Hematopoietic multipotent progenitor cell treated with erythropoietin and hydrocortisone succinate and interleukin-3 and kit ligand, for 15 days (in vitro differentiated cells): ENCODE data around the gene PPP1R14D.

ENCODE experiments used
- DNase-seq: peaks from one replicate; pipeline ENCODE4 v3.0.0-alpha.2; 2015; ENCODE audit warnings: low spot score

PPP1R14D gene

DNA sequence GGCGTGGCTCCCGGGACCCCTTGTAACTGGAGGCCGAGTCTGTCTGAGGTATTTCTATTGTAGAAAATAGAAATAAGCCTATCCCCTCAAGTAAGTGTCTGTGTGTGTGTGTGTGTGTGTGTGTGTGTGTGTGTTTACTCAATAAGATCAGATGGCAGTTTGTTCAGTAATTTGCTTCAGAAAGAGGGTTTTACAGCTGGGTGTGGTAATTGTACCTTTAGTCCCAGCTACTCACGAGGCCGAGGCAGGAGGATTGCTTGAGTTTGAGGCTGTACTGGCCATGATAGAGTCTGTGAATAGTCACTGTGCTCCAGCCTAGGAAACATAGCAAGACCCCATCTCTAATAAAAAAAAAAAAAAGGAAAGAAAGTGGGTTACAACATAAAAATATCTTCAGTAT, 24.0 kb upstream of the PPP1R14D start:
- no peak for DNase-seq

DNA sequence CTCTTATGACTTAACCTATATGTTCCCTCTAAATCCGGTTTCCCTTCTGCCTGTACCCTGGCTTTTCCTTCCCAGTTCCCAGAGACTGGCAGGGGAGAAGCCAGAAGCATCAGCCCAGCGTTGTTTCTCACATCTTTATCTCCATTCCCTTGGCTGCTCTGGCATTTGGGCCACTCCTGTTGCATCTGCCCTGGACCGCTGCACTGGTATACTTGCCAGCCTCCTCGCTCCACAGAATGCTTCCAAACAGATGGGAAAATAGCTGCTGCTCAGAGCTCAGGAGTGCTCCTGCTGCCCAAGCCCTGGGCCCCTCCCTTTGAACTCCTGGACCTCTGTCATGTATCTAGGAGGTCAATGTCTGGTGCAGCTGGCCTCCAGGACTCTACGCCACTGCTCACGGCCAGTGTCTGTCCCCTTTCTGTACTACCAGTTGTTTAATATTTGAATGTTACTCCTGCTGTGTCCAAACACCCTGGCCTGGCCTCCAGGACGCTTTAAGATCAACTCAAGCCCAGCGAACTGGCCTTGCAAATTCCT, 22.1 kb upstream of the PPP1R14D start:
- DNase-seq: no peak

DNA sequence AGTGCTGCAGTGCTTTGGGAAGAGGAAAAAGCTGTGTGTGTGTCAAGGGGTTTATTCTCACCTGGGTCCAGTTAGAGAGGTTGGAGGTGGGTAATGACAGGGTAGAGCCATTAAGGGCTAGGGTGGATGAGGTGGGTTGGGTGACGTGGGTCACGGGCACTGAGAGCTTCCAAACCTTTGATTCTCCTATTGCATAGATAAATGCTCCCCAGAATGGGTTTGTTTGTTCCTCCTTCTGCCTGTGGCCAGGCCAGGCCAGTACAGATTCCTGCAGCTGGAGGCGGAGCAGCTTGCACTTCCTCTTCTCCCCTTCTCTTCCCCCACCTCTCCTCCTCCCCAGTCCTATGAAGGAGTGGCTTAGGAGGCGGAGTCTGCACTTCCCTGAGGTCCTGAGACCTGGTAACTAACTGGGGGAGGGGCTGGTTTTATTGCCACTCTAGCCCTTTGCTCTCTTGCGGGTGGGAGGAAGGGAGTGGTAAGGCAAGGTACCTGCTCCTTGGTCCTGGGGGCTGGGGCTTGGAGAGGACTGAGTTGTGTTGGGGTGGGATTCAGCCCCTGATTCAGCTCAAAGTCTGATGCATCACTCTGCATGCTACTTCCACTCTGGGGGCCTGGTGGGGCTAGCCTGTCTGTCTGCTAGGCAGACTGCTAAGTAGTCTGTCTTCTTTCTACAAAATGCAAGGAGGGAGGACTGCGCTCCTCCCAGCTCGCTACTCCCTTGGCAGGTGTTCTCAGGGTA, 18.9 kb upstream of the PPP1R14D start:
- DNase-seq: no peak

DNA sequence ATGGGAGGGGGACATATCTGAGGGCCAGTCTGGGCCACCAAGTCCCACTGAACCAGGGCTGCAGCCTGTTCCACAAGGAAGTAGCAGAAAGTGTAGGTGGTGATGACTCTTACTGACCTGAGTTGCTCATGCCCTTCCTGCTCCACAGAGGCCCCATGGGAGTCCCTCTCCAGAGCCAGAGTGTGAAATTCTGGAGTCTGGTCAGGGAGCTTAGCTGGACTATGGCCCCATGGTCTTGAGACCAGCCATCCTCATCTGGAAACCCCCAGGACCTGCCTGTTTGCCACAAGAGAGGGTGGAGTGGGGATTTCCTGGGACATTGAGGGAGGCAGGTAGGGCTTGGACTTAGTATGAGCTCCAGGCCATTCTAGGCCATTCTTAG, 18.3 kb upstream of the PPP1R14D start:
- DNase-seq: no peak

DNA sequence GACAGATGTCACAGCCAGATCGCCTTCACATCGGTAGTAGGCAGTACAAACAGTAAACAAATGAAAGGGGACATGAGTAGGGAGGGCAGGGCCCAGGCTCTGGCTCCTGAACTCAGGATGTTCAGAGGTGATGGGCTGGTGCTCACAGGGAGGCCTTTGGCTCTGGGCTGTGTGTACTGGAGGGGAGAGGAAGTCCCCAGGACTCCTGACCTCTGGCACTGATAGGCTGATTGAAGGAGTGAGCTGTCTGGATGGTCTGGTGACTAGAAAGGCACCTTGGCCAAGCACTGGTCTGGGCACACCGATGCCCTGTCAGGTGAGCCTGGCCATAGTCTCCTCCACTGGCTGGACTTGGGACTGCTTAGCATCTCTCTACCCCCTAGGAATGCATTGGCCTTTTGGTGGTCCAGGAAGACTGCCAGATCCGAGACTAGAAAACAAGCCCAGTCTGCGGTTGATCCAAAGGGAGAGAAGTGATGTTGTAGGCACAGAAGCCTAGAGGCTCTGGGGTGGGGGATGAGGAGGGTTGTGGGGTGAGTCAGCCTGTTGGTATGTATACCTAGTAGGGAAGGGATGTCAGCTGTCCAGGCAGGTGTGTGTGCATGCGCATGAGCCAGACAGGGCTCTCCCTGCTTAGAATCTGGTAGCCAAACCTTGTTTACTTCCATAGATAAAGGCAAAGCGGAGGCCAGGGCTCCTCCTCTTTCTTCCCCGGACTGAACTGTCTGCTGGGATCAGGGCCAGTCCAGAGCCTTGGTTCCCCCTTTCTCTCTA, 17.2 kb upstream of the PPP1R14D start:
- DNase-seq: no peak

DNA sequence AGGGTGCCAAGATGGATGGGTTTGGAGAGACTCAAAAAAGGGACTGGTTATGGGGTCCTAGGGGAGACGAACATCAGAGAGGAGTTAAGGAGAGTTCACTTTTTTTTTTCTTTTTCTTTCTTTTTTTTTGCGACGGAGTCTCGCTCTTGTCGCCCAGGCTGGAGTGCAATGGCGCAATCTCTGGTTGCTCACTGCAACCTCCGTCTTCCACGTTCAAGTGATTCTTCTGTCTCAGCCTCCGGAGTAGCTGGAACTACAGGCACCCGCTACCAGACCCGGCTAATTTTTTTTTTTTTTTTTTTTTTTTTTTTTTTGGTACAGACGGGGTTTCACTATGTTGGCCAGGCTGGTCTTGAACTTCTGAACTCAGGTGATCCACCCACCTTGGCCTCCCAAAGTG, 16.5 kb upstream of the PPP1R14D start:
- no peak for DNase-seq

DNA sequence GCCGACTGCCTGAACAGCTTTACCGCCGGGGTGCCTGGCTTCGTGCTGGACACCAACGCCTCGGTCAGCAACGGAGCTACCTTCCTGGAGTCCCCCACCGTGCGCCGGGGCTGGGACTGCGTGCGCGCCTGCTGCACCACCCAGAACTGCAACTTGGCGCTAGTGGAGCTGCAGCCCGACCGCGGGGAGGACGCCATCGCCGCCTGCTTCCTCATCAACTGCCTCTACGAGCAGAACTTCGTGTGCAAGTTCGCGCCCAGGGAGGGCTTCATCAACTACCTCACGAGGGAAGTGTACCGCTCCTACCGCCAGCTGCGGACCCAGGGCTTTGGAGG, 16.2 kb upstream of the PPP1R14D start:
- no peak for DNase-seq

DNA sequence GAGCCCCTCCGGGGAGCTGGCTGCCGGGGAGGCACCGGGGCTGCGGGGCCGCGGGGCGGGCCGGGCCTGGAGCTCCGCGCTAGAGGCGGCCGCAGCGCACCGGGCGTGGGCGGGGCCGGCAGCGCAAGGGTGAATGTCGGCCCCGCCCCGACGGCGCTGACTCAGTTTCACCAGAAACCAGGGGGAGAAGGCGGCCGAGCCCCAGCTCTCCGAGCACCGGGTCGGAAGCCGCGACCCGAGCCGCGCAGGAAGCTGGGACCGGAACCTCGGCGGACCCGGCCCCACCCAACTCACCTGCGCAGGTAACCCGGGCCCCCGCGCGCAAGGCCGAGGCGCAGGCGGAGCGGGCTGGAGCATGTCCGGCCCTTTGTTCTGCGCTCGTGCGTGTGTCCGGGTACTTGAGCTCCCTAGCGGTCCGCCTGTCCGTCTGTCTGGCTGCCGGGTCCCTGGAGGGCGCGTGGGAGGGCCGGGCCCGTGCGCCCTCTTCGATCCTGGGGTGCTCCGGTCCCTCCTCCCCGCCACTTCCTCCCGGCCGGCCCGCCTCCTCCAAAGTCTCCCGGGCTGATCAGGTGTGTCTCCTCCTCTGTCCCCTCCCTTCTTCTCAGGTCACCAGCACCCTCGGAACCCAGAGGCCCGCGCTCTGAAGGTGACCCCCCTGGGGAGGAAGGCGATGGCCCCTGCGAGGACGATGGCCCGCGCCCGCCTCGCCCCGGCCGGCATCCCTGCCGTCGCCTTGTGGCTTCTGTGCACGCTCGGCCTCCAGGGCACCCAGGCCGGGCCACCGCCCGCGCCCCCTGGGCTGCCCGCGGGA, 15.6 kb upstream of the PPP1R14D start, which contains the start of gene SPINT1:
TSS of gene SPINT1 (plus strand) at position 164 of the 811 bp plus-strand sequence. CDS start at position 671, 507 bp downstream.
- DNase-seq: no peak

DNA sequence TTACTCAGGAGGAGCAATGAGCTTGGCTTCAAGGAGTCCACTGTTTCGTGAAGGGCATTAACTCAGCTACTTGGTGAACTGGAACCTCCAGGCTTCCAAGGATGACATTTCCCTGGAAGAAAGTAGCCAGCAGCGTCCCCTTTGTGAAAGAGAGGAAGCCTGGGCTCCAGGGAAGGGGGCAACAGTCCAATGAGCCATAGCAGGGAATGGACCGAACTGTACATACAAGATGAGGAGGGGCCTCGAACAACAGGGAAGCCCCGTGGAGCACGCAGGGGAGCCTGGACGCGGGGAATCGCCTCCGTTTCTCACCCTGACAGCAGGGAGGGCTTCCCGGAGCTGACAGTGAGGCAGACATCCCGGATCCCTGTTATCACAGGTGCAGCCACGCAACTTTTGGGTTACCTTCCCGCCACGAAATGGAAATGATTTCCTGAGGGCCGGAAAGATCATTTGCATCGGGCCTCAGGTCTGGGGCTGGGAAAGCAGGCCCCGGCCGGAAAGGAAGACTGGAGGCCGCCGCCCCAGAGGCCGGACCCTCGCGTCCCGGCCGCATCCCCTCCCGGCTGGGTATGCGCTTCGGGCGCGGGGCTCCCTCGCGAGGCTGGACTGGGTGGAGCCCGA, 14.9 kb upstream of the PPP1R14D start:
- DNase-seq: no peak

DNA sequence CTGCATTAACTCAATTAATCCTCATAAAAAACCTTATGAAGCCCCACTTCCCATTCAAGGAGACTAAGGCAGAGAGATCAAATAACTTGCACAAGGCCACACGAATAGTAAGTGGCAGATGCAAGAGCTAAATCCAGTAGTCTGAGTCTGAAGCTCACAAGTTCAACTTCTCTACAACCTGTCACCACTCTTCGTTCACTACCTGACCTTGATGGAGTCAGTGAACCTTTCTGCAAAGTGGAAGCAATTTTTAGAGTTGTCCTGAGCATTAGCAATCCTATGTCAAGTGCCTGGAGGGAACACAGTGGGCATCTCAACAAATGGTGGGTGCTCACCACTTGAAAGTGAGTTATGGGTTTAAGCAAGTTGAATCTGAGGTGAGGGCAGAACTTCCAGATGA, 13.2 kb upstream of the PPP1R14D start:
- no peak for DNase-seq

DNA sequence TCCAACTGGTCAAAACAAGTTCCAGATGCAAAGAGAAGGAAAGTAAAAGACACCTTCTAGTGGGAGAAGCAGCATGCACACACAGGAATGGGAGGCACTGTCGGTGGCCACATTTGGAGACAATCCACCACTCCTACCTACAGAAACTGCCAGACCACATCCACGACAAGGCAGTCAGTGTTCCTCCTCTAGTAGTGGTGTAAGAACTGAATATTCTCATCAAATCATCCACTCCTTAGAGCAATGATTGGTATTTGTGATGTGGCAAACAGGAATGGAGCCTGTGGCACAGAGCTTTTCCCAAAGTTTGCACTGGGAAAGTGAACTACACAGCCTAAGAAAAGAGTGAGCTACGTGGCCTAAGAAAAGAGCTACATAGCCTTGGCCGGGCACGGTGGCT, 10.2 kb upstream of the PPP1R14D start:
- DNase-seq: no peak

DNA sequence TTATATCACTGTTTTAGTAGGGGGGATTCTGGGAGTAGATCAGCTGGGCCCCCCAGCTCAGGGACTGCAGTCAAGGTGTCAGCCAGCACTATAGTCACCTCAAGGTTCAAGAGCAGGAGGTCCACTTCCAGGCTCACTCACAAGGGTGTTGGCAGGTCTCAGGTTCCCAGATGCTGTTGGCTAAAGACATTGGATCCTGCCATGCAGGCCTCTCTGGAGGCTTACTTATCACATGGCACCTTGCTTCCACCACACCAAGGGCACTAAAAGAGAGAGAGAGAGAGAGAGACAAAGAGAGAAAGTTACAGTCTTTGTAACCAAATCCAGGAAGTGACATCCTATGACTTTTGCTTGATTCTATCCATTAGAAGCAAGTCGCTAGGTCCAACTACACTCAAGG, 7.5 kb upstream of the PPP1R14D start:
- no peak for DNase-seq

DNA sequence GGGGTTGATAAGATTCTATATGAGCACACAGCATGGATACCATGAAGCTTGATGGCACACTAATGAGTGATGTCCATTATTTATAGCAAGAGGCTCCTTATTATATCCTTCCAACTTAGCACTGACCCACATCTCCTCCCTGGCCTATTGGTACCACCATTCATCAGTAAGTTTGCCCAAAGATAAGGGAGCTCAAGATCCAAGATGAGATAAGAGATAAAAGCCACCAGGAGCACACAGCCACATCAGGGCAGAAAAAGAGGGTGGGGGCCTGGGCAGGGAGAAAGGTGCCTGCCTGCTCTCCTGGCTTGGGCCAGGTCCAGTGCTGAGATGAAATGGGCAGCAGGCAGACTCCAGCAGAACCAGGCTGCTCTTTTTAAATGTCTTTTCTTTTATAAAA, 4.4 kb upstream of the PPP1R14D start:
- no peak for DNase-seq

DNA sequence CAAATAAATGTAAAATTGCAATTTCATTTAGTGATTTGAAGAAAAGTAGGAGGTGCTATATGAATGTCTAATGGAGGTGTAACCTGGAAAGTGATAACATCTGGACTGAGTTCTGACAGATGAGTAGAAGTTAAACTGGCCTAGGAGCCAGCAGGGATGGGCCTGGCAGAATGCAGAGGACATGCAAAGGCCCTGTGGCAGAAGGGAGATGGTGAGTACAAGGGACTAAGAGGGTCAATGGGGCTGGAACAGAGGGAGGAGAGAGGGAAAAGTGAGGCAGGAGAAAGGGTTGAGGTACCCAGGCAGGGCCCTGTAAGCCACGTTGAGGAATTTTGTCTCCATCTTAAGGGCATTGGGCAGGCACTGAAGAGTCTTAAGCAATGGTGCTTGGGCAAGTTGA, 3.4 kb upstream of the PPP1R14D start:
- DNase-seq: no peak

DNA sequence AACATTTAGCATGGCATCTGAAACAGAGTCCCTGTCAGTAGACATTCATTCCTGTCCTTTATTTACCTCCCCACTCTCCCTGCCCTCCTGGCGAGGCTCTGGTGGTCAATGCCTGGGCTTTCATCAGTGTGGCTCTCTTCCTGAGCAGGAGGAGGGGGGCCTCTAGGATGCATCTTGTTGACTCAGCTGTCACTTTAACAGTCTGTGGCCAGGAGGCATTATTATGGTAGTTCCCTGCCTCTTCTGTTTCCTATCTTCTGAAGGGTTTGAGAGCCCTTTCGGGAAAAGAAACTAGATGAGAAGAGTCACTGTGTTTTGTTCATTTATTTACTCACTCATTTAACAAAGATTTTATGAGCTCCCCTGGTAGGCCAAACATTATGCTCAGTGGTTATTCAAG, 2.4 kb upstream of the PPP1R14D start:
- no peak for DNase-seq

DNA sequence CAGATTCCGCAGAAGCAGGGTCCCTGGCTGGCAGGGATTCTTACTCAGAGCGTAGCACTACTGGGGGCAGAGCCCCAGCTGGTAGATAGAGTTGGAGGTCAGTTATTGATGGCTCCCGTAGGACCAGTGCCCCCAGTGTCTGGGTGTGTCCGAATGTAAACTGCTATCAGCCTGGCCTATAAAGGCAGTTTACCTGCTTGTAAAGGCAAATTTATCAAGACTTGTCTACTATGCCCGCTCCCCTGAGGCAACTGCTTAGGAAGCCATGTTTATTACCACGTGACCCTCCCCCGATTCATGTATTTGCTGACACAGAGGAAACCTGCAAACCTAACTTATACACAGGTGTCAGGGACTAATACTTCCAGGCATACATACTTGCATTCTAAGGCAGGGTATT, 607 bp upstream of the PPP1R14D start:
- no peak for DNase-seq

DNA sequence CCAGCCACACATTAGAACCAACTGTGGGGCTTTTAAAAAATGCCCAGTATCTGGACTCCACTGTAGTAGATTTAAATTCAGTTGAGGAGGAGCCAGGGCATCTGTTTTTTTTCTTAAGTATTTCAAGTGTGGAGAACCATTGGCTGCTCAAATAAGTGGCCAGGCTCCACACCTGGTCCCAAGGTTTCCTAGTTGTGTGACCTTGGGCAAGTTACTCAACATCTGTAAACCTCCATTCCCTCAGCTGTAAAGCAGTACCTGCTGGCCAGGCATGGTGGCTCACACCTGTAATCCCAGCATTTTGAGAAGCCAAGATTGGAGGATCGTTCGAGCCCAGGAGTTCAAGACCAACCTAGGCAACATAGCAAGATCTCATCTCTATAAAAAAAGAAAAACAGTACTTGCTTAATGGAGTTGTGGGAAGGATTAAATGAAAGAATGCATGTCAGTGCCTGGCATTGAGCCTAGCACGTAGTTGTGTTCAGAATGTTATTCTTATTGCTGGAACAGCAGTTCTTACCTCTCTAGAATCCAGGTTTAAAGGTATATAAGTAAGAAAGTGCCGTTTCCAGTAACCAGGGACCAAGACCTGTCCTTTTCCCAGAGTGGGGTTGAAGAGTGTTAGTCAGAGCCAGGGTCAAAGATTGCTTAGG, 2.0 kb downstream of the PPP1R14D start:
- DNase-seq: no peak

DNA sequence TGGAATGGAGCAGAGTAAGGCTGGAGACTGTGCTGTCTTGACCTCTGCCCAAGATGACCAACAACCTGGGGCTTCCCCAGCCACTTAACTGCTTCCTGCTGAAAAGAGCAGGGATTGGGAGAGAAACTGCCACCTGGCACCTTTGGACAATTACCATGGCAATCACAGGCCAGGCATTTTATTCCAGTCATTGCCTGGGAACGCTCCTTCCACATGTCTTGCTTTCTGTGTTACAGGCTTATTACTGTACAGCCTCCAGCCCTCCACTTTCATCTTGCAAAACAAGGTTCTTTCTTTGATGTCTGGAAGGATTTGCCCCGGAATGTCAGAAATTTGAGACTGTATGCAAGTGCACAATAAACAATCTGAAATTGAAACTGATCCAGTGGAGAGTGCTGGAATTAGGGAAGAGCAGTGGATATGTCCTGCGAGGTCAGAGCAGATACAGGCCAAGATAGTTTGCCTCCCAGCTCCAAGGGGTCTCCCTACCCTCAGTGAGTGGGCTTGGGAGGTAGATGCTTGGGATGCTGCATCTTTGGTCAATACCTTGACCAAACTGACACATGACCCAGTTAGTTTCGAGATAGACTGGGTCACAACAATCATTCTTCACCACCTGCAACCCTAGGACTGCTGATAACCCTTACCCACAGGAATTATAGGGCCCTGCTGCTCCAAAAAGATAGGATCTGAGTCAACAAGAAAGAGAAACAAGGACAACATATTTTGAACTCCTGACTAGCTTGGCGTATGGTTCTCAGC, 2.7 kb downstream of the PPP1R14D start:
- DNase-seq: no peak

DNA sequence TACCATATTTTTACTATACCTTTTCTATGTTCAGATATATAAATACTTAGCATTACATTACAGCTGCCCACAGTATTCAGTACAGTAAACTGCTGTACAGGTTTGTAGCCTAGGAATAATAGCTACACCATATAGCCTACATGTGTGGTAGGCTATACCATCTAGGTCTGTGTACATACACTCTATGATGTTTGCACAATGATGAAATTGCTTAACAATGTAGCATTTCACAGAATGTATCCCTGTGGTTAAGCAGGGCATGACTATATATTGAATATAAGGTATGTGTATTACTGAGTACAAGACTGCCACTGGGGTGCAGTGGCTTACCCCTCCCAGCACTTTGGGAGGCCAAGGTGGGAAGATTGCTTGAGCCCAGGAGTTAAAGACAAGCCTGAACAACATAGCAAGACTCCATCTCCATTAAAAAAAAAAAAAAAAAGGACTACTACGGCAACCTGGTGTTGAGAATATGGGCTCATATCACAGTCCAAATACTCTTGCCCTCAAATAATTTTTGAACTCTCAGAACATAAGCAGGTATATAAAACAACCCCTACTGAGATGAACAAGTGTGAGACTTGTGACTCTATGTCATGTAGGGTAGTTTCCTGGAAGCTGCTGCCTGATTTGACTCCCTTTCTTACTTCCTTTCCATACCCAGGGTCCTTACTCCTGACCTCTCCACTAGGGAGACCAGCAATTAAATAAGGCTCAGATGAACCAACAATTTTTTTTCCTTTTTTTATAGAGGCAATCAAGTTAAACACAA, 4.8 kb downstream of the PPP1R14D start:
- no peak for DNase-seq

DNA sequence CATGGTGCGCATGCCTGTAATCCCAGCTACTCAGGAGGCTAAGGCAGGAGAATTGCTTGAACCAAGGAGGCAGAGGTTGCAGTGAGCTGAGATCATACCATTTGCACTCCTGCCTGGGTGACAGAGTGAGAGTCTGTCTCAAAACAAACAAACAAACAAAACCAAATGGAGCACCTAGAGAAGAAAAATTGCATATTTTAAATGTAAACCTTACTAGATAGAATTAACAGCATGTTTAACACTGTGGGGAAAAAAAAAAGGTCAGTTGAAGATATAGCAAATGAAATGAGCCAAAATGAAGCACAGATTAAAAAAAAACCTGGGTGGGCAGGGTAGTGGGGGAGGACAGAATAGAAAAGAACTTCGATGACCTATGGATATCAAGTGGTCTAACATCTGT, 7.3 kb downstream of the PPP1R14D start:
- DNase-seq: no peak
